ENCODE data around the gene CEP89. TPM values are rescaled to one million over a fixed set of nuclear protein-coding genes. Genes with fewer than 3 reads are reported as not detected.

Gene CEP89
- total and polyA plus RNA-seq, 2 donors (not counting 1 experiment from before 2014, with no cell fraction given) = 6.3 to 13.8 TPM

- Histone ChIP-seq H2AFZ (ENCODE audit: low read length) (no peak overlapping the region), H3K4me3 (replicated peaks in 1 of 4; ENCODE audit: control extremely low read depth in 1 of 4, insufficient read depth in 1 of 4, low read depth in 3 of 4, low read length in 4 of 4) (no peak overlapping the region), H3K36me3 (ENCODE audit: control insufficient read depth, insufficient read depth, low read length) (no peaks in the 10 kb centered on the region), H3K4me2 (ENCODE audit: extremely low read depth, insufficient read depth, low read length) (no peak overlapping the region), H3K27ac (ENCODE audit: insufficient read depth, low read length) (no peak overlapping the region), H3K4me1 (ENCODE audit: control insufficient read depth, extremely low read depth, insufficient read depth, low read length) (no peaks in the 10 kb centered on the region), H3K27me3 (ENCODE audit: control insufficient read depth, insufficient read depth, low read length) (no peaks in the 10 kb centered on the region), H4K20me1 (ENCODE audit: control insufficient read depth, extremely low read depth, insufficient read depth, low read length) (no peaks in the 10 kb centered on the region), H3K9me3 (ENCODE audit: control insufficient read depth, insufficient read depth, low read depth, low read length) (no peaks in the 10 kb centered on the region), H3K79me2 (ENCODE audit: control insufficient read depth, insufficient read depth, low read length) (no peaks in the 10 kb centered on the region), H3K9ac (ENCODE audit: insufficient read depth, low read length) (no peak overlapping the region)
- no peak for DNase-seq (ENCODE audit: low read depth in 2 of 2)
- TF ChIP-seq EZH2 (IDR thresholded peaks at IDR 0.05; ENCODE audit: low read length, missing control alignments) (no peak), CTCF (conservative IDR thresholded peaks at IDR 0.05 in 1 of 2, IDR thresholded peaks at IDR 0.05 in 1 of 2; ENCODE audit: low read depth in 1 of 2, low read length in 2 of 2) (no peak)
Measured at GRCh38 chr19:32908641-32909190, 63.0 kb downstream of the CEP89 start.

GRCh38 chr19:32902448-32902847 lies 69.3 kb downstream of the CEP89 start:
- Histone ChIP-seq H3K79me2 (ENCODE audit: control insufficient read depth, insufficient read depth, low read length) (no peaks in the 10 kb centered on the region), H3K9ac (ENCODE audit: insufficient read depth, low read length) (no peak overlapping the region), H3K36me3 (ENCODE audit: control insufficient read depth, insufficient read depth, low read length) (no peaks in the 10 kb centered on the region), H3K27me3 (ENCODE audit: control insufficient read depth, insufficient read depth, low read length) (no peaks in the 10 kb centered on the region), H4K20me1 (ENCODE audit: control insufficient read depth, extremely low read depth, insufficient read depth, low read length) (no peaks in the 10 kb centered on the region), H3K4me3 (replicated peaks in 1 of 4; ENCODE audit: control extremely low read depth in 1 of 4, insufficient read depth in 1 of 4, low read depth in 3 of 4, low read length in 4 of 4) (no peak overlapping the region), H3K4me2 (ENCODE audit: extremely low read depth, insufficient read depth, low read length) (no peak overlapping the region), H3K27ac (ENCODE audit: insufficient read depth, low read length) (no peak overlapping the region), H3K4me1 (ENCODE audit: control insufficient read depth, extremely low read depth, insufficient read depth, low read length) (no peaks in the 10 kb centered on the region), H2AFZ (ENCODE audit: low read length) (no peak overlapping the region), H3K9me3 (ENCODE audit: control insufficient read depth, insufficient read depth, low read depth, low read length) (no peaks in the 10 kb centered on the region)
- DNase-seq (ENCODE audit: low read depth in 2 of 2) = no peak
- no peak for TF ChIP-seq CTCF (conservative IDR thresholded peaks at IDR 0.05 in 1 of 2, IDR thresholded peaks at IDR 0.05 in 1 of 2; ENCODE audit: low read depth in 1 of 2, low read length in 2 of 2)
- TF ChIP-seq EZH2 (IDR thresholded peaks at IDR 0.05; ENCODE audit: low read length, missing control alignments) = no peak

- no peaks in the 10 kb centered on the region for H3K9me3 ChIP-seq (ENCODE audit: control insufficient read depth, insufficient read depth, low read depth, low read length)
- no peaks in the 10 kb centered on the region for H4K20me1 ChIP-seq (ENCODE audit: control insufficient read depth, extremely low read depth, insufficient read depth, low read length)
- no peak overlapping the region for H3K9ac ChIP-seq (ENCODE audit: insufficient read depth, low read length)
- H3K4me1 ChIP-seq (ENCODE audit: control insufficient read depth, extremely low read depth, insufficient read depth, low read length) = no peaks in the 10 kb centered on the region
- H2AFZ ChIP-seq (ENCODE audit: low read length) = no peak overlapping the region
- peak in 1 of 2 donors; percentile 3 for DNase-seq (ENCODE audit: low read depth in 2 of 2)
- H3K36me3 ChIP-seq (ENCODE audit: control insufficient read depth, insufficient read depth, low read length) = no peaks in the 10 kb centered on the region
- no peaks in the 10 kb centered on the region for H3K27me3 ChIP-seq (ENCODE audit: control insufficient read depth, insufficient read depth, low read length)
- no peak overlapping the region for H3K4me2 ChIP-seq (ENCODE audit: extremely low read depth, insufficient read depth, low read length)
- H3K4me3 ChIP-seq (replicated peaks in 1 of 4; ENCODE audit: control extremely low read depth in 1 of 4, insufficient read depth in 1 of 4, low read depth in 3 of 4, low read length in 4 of 4) = no peak overlapping the region
- no peak overlapping the region for H3K27ac ChIP-seq (ENCODE audit: insufficient read depth, low read length)
- TF ChIP-seq CTCF (conservative IDR thresholded peaks at IDR 0.05 in 1 of 2, IDR thresholded peaks at IDR 0.05 in 1 of 2; ENCODE audit: low read depth in 1 of 2, low read length in 2 of 2) (no peak), EZH2 (IDR thresholded peaks at IDR 0.05; ENCODE audit: low read length, missing control alignments) (no peak)
- H3K79me2 ChIP-seq (ENCODE audit: control insufficient read depth, insufficient read depth, low read length) = no peaks in the 10 kb centered on the region
Measured at GRCh38 chr19:32901504-32902161, 70.1 kb downstream of the CEP89 start.
